Neural cell (in vitro differentiated cells): ENCODE data around the gene SIGLEC5. TPM values are rescaled to one million over a fixed set of nuclear protein-coding genes. Genes with fewer than 3 reads are reported as not detected.

Experiments used
- H2AFZ ChIP-seq: fragments of 200-600, 300-800 bp; sonication (generic), shearing (Covaris generic); 2 replicates; pipeline ENCODE4 v1.6.0; 2014; ENCODE audit warnings: low read depth, mild to moderate bottlenecking, antibody characterized with exemption, low read length, moderate library complexity
- H3F3A ChIP-seq: fragments of 200-600 bp; shearing (Covaris generic); 2 replicates; pipeline ENCODE4 v1.6.1; 2016; ENCODE audit warnings: mild to moderate bottlenecking, moderate library complexity, mixed read lengths, antibody characterized with exemption, low read length; ENCODE audit not compliant: insufficient read depth, poor library complexity, severe bottlenecking
- H3K27ac ChIP-seq: fragments of 200-600, 300-800 bp; sonication (generic), shearing (Covaris generic); 2 replicates; pipeline ENCODE4 v1.5.1; 2014; ENCODE audit warnings: mild to moderate bottlenecking, low read length, moderate library complexity
- H3K27me3 ChIP-seq: fragments of 300-800, 200-600 bp; sonication (generic), shearing (Covaris generic); 2 replicates; pipeline ENCODE4 v1.6.0; 2014; ENCODE audit warnings: mild to moderate bottlenecking, low read depth, low read length, moderate library complexity; ENCODE audit not compliant: insufficient read depth
- H3K36me3 ChIP-seq: fragments of 300-800, 200-600 bp; sonication (generic), shearing (Covaris generic); 2 replicates; pipeline ENCODE4 v1.5.1; 2014; ENCODE audit warnings: mild to moderate bottlenecking, antibody characterized with exemption, low read length, moderate library complexity; ENCODE audit not compliant: insufficient read depth
- H3K4me2 ChIP-seq: fragments of 300-800, 200-600 bp; sonication (generic), shearing (Covaris generic); 2 replicates; pipeline ENCODE4 v1.6.0; 2014; ENCODE audit warnings: mild to moderate bottlenecking, low read length
- H3K4me3 ChIP-seq: fragments of 300-800, 200-600 bp; sonication (generic), shearing (Covaris generic); 2 replicates; pipeline ENCODE4 v1.5.1; 2014; ENCODE audit warnings: mild to moderate bottlenecking, low read length, moderate library complexity
- H3K79me2 ChIP-seq: fragments of 200-600 bp; shearing (Covaris generic); replicated peaks from 2 replicates; pipeline ENCODE4 v1.6.0; 2014; ENCODE audit warnings: mild to moderate bottlenecking, low read length, moderate library complexity; ENCODE audit not compliant: insufficient read depth
- H3K9ac ChIP-seq: fragments of 300-800, 200-600 bp; sonication (generic), shearing (Covaris generic); 2 replicates; pipeline ENCODE4 v1.6.1; 2016; ENCODE audit warnings: mild to moderate bottlenecking, low read length, mixed read lengths
- H3K9me2 ChIP-seq: fragments of 200-600 bp; shearing (Covaris generic); 2 replicates; pipeline ENCODE4 v1.6.1; 2016; ENCODE audit warnings: mild to moderate bottlenecking, low read length, mixed read lengths; ENCODE audit not compliant: insufficient read depth
- H3K9me3 ChIP-seq: fragments of 200-600, 300-800 bp; sonication (generic), shearing (Covaris generic); 2 replicates; pipeline ENCODE4 v1.6.1; 2016; ENCODE audit warnings: mild to moderate bottlenecking, mixed run types, low read length, moderate library complexity, mixed read lengths
- H4K20me1 ChIP-seq: fragments of 200-600 bp; shearing (Covaris generic); 2 replicates; pipeline ENCODE4 v1.6.1; 2016; ENCODE audit warnings: mild to moderate bottlenecking, mixed run types; ENCODE audit not compliant: insufficient read depth
- CTCF ChIP-seq: fragments of 450-650 bp; IDR thresholded peaks from 2 replicates; pipeline ENCODE4 v1.5.1; 2014; ENCODE audit warnings: antibody characterized with exemption, mild to moderate bottlenecking, moderate library complexity; ENCODE audit not compliant: poor library complexity, severe bottlenecking
- EP300 ChIP-seq: fragments of 450-650 bp; conservative IDR thresholded peaks from 2 replicates; pipeline ENCODE4 v1.6.1; 2014; ENCODE audit warnings: antibody characterized with exemption, mild to moderate bottlenecking, moderate library complexity; ENCODE audit not compliant: poor library complexity, severe bottlenecking
- EZH2 ChIP-seq: fragments of 200-600, 300-800 bp; shearing (Covaris generic), sonication (generic); IDR thresholded peaks from 2 replicates; pipeline ENCODE4 v1.6.1; 2014; ENCODE audit warnings: antibody characterized with exemption, low read length, borderline replicate concordance, mild to moderate bottlenecking; ENCODE audit not compliant: insufficient read depth, poor library complexity, severe bottlenecking
- MXI1 ChIP-seq: fragments of 450-650 bp; conservative IDR thresholded peaks from 2 replicates; pipeline ENCODE4 v1.6.1; 2014; ENCODE audit warnings: antibody characterized with exemption, mild to moderate bottlenecking; ENCODE audit not compliant: poor library complexity, severe bottlenecking
- POLR2AphosphoS5 ChIP-seq: IDR thresholded peaks from 2 replicates; pipeline ENCODE4 v1.6.1; 2012
- RAD21 ChIP-seq: fragments of 450-650 bp; conservative IDR thresholded peaks from 2 replicates; pipeline ENCODE4 v1.6.1; 2014; ENCODE audit warnings: antibody characterized with exemption, mild to moderate bottlenecking, moderate library complexity
- REST ChIP-seq: IDR thresholded peaks from 2 replicates; pipeline ENCODE4 v1.6.1; 2012; ENCODE audit warnings: borderline replicate concordance
- SMC3 ChIP-seq: fragments of 450-650 bp; conservative IDR thresholded peaks from 2 replicates; pipeline ENCODE4 v1.6.1; 2014; ENCODE audit warnings: antibody characterized with exemption, mild to moderate bottlenecking, moderate library complexity; ENCODE audit not compliant: poor library complexity
- TAF1 ChIP-seq: IDR thresholded peaks from 2 replicates; pipeline ENCODE4 v1.6.1; 2012; ENCODE audit warnings: low read depth
- polyA plus RNA-seq: library from polyadenylated mRNA; depleted of rRNA; stranded (reverse); fragments of >200 nt; gene quantifications from 2 replicates; pipeline ENCODE4 v1.2.3, GENCODE V29; 2014
- small RNA-seq, 3 experiments: library from RNA; depleted of rRNA; stranded (forward); fragments of <200 nt; gene quantifications; one replicate each; pipeline ENCODE3, GENCODE V24; 2012

SIGLEC5 gene
- polyA plus RNA-seq, 1 donor from 2014 or later = not detected

DNA sequence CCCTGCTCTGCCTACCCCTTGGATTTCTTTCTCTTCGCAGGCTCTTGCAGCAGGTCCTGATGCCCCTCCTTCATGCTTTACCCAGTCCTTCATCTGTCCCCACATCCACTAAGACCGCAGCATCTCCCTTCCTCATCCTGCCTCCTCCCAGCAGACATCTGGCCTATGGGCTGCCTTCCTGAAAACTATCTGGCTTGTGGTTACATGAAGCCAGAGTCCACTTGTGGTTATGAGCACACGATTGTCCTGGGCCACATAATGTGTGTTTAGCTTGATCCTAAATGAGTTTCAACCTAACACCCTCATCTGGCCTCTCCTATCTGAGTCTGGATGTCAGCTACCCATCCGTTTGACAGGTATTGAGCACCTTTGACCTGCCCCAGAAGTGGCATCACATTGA is 64.6 kb downstream of the SIGLEC5 start:
- H3K9me2 ChIP-seq = no peaks in the 10 kb centered on the region
- H3K9ac ChIP-seq = no peak overlapping the region
- TF ChIP-seq CTCF (no peak), SMC3 (no peak), RAD21 (no peak)
- peaks cover 6% of the 10 kb centered on the region for H3K27me3 ChIP-seq
- no peaks in the 10 kb centered on the region for H3K79me2 ChIP-seq
- no peaks in the 10 kb centered on the region for H3K9me3 ChIP-seq
- no peak overlapping the region for H2AFZ ChIP-seq
- H3K36me3 ChIP-seq = no peaks in the 10 kb centered on the region
- no peak overlapping the region for H3K4me2 ChIP-seq
- no peak overlapping the region for H3K27ac ChIP-seq
- H3F3A ChIP-seq = no peaks in the 10 kb centered on the region
- H4K20me1 ChIP-seq = no peaks in the 10 kb centered on the region
- no peak overlapping the region for H3K4me3 ChIP-seq

DNA sequence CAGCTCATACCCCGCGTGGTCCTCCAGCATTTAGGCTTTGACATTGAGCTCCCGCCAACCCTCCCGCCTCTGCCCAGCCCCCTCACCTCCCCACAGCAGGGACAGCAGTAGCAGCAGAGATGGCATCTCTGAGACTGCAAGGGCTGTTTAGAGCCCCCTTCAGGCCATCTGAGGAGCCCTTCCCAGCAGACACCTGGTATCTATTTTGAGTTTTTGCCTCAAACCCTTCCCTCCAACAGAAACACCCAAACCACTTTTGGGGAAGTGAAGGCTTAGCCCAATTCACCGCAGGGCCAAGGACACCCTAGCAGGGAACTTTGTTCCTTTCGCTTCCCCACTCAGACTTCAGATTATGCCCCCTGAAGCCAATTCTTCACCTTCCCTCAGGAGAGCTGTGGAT is 65.4 kb downstream of the SIGLEC5 start:
- H3K27me3 ChIP-seq = peaks cover 6% of the 10 kb centered on the region
- H3F3A ChIP-seq = no peaks in the 10 kb centered on the region
- H3K36me3 ChIP-seq = no peaks in the 10 kb centered on the region

More for the DNA sequence above, 65.4 kb downstream of the SIGLEC5 start:
- H3K9me2 ChIP-seq = no peaks in the 10 kb centered on the region
- TF ChIP-seq REST (no peak), EP300 (no peak), SMC3 (no peak), CTCF (no peak), EZH2 (no peak), MXI1 (no peak), POLR2AphosphoS5 (no peak), RAD21 (no peak), TAF1 (no peak)
- H4K20me1 ChIP-seq = no peaks in the 10 kb centered on the region
- H3K4me2 ChIP-seq = no peak overlapping the region
- no peaks in the 10 kb centered on the region for H3K79me2 ChIP-seq
- H3K27ac ChIP-seq = no peak overlapping the region
- H3K9ac ChIP-seq = no peak overlapping the region
- no peaks in the 10 kb centered on the region for H3K9me3 ChIP-seq
- H2AFZ ChIP-seq = no peak overlapping the region
- no peak overlapping the region for H3K4me3 ChIP-seq

Small RNA genes within 50 kb of the gene (small RNA-seq; reads per million reads assigned to genes)
- gene AC018755.2 = 0 reads per million in 3 experiments

Other genes with a start within 250 kb of the SIGLEC5 start
- not detected in 2 replicates for gene LIM2, start 242.4 kb downstream of the SIGLEC5 start, polyA plus RNA-seq
- not detected in 2 replicates for gene C19orf84, start 239.8 kb downstream of the SIGLEC5 start, polyA plus RNA-seq
- gene SIGLEC10, start 212.8 kb downstream of the SIGLEC5 start, polyA plus RNA-seq = not detected in 2 replicates
- gene SIGLEC8, start 171.9 kb downstream of the SIGLEC5 start, polyA plus RNA-seq = not detected in 2 replicates
- gene CEACAM18, start 151.9 kb downstream of the SIGLEC5 start, polyA plus RNA-seq = not detected in 2 replicates
- not detected in 2 replicates for gene SIGLEC12, start 128.6 kb downstream of the SIGLEC5 start, polyA plus RNA-seq
- gene SIGLEC6, start 98.7 kb downstream of the SIGLEC5 start, polyA plus RNA-seq = not detected in 2 replicates
- gene ZNF175, start 59.1 kb downstream of the SIGLEC5 start, polyA plus RNA-seq = 10.9 and 20.6 TPM in 2 replicates
- not detected in 2 replicates for gene SIGLEC14, start 16.4 kb upstream of the SIGLEC5 start, polyA plus RNA-seq
- gene SPACA6, start 62.9 kb upstream of the SIGLEC5 start, polyA plus RNA-seq = 5.2 and 11.6 TPM in 2 replicates
- 0.30 TPM in 1 of 2 replicates, not detected in the other for gene HAS1, start 93.6 kb upstream of the SIGLEC5 start, polyA plus RNA-seq
- gene FPR1, start 121.5 kb upstream of the SIGLEC5 start, polyA plus RNA-seq = not detected in 2 replicates
- gene FPR2, start 130.8 kb upstream of the SIGLEC5 start, polyA plus RNA-seq = not detected in 2 replicates
- gene FPR3, start 164.8 kb upstream of the SIGLEC5 start, polyA plus RNA-seq = not detected in 2 replicates